Measurements from ENCODE around the gene FANCI.

GRCh38 chr15:89203705-89204273 lies 40.0 kb upstream of the FANCI start:
- TF ChIP-seq YY1 (IDR thresholded peaks at IDR 0.05; ENCODE audit: low read depth) (no peak), REST (IDR thresholded peaks at IDR 0.05; ENCODE audit: low read depth) (no peak)
